ENCODE measurements around the gene CASK. TPM values are rescaled to one million over a fixed set of nuclear protein-coding genes. Genes with fewer than 3 reads are reported as not detected.

Gene CASK
- total RNA-seq, 2 donors from 2014 or later, result 44.3 to 46.1 TPM

DNA sequence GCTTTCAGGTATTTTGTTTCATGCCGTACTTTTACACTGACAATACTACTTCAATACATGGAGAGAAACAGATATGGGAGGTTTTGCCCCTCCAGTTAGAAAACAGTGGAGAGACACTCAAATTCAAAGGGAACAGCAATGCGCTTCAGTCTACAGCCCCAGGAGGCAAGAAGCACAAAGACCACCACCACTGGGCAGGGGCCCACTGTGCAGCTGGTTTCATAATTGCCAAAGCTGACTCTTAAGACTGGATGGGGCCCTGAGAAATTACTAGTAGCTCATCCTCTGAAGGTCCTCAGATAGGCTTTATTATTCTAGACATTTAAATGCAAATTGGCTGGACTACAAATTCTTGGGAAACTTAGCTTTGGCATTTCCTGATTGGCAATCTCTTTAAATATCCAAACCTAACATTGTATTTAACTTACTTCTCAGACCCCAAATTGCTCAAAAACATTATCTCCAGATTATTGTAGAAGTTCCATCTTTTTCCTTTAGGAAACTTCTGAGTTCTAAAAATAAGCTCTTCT, 320.5 kb downstream of the CASK start:
- DNase-seq (ENCODE audit: low spot score) (no peak), ATAC-seq (ENCODE audit: insufficient number of reproducible peaks, low FRiP score, low read depth) (no peak)
- no peak overlapping the region for H3K4me3 ChIP-seq
- H3K9me3 ChIP-seq, result no peaks in the 10 kb centered on the region
- TF ChIP-seq, protein P1, sequence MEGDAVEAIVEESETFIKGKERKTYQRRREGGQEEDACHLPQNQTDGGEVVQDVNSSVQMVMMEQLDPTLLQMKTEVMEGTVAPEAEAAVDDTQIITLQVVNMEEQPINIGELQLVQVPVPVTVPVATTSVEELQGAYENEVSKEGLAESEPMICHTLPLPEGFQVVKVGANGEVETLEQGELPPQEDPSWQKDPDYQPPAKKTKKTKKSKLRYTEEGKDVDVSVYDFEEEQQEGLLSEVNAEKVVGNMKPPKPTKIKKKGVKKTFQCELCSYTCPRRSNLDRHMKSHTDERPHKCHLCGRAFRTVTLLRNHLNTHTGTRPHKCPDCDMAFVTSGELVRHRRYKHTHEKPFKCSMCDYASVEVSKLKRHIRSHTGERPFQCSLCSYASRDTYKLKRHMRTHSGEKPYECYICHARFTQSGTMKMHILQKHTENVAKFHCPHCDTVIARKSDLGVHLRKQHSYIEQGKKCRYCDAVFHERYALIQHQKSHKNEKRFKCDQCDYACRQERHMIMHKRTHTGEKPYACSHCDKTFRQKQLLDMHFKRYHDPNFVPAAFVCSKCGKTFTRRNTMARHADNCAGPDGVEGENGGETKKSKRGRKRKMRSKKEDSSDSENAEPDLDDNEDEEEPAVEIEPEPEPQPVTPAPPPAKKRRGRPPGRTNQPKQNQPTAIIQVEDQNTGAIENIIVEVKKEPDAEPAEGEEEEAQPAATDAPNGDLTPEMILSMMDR (IDR thresholded peaks at IDR 0.05), result no peak
- H3K36me3 ChIP-seq, result no peaks in the 10 kb centered on the region
- H3K27ac ChIP-seq, result no peak overlapping the region
- peaks cover 8 to 20% of the 10 kb centered on the region in 2 donors for H3K4me1 ChIP-seq (ENCODE audit: control insufficient read depth in 1 of 2, low read depth in 2 of 2)
- H3K27me3 ChIP-seq (replicated peaks; ENCODE audit: insufficient read depth), result no peaks in the 10 kb centered on the region

DNA sequence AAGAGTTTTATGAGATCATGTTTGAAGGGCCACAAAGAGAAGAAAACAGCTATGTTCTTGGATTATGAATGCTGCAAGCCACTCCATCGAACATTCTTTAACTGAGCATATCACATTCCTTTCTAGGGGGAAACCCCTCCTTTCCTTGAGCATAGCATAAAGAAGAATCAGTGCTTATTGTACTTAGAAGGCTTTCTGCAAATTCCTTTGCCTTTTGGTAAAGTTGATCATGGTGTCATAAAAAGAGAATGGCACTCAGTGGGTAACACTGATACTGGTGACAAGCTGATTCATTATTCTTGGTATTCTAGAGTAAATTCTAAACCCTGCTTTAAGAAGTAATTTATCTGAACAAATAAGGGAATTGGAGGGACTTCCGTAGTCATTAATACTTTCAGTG, 323.1 kb downstream of the CASK start:
- peaks cover 10 to 30% of the 10 kb centered on the region in 2 donors for H3K4me1 ChIP-seq (ENCODE audit: control insufficient read depth in 1 of 2, low read depth in 2 of 2)
- DNase-seq (ENCODE audit: low spot score), result no peak
- H3K27ac ChIP-seq, result peak overlapping the region in 1 of 2 donors; percentile 26
- H3K36me3 ChIP-seq, result no peaks in the 10 kb centered on the region
- ATAC-seq (ENCODE audit: insufficient number of reproducible peaks, low FRiP score, low read depth), result no peak
- TF ChIP-seq, protein P1 (IDR thresholded peaks at IDR 0.05), result no peak
- H3K4me3 ChIP-seq, result no peak overlapping the region
- H3K9me3 ChIP-seq, result no peaks in the 10 kb centered on the region
- no peaks in the 10 kb centered on the region for H3K27me3 ChIP-seq (replicated peaks; ENCODE audit: insufficient read depth)

DNA sequence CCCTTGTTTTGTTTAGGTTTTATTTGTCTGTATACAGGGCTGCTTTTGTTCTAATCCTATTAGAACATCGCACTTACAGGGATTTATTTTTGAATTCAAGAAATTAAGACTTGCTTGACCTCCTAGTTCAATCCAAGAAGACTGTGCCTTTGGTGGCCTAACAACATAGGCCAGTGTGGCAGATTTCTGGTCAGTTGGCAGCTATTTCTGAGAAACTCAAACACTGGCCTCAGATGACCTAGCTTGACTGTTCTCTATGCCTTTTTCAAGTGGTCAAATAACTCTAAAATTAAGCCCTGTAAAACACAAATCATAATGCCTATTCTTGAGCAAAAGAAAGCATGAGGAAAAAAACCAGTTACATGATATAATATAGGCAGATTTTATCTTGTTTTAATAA, 323.8 kb downstream of the CASK start:
- Histone ChIP-seq H3K9me3 (no peaks in the 10 kb centered on the region), H3K36me3 (no peaks in the 10 kb centered on the region), H3K4me1 (ENCODE audit: control insufficient read depth in 1 of 2, low read depth in 2 of 2) (peaks cover 12 to 38% of the 10 kb centered on the region in 2 donors), H3K4me3 (no peak overlapping the region), H3K27ac (peak overlapping the region in 1 of 2 donors; percentile 44), H3K27me3 (replicated peaks; ENCODE audit: insufficient read depth) (no peaks in the 10 kb centered on the region)
- ATAC-seq (ENCODE audit: insufficient number of reproducible peaks, low FRiP score, low read depth) (no peak), DNase-seq (ENCODE audit: low spot score) (no peak)
- TF ChIP-seq, protein P1 (IDR thresholded peaks at IDR 0.05), result no peak

DNA sequence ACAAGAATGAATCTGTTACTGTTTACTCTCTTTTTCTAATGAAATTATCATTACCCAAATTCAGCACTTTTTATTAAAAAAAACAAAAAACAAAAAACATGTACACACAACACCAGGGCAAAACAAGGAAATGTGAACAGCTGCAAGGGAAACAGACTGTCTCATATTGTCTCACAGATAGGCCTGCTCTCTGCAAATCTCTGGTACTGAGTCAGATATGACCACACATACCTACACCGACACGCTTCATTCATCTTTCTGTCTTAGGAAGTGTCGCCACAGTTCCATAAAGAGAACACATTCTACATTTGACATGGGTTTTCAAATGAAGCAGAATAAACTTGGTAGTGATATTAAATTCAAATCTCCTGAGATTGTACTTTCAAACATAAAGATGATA, 326.8 kb downstream of the CASK start:
- Histone ChIP-seq H3K4me1 (ENCODE audit: control insufficient read depth in 1 of 2, low read depth in 2 of 2) (peaks cover 12 to 38% of the 10 kb centered on the region in 2 donors), H3K4me3 (no peak overlapping the region), H3K27me3 (replicated peaks; ENCODE audit: insufficient read depth) (no peaks in the 10 kb centered on the region), H3K27ac (no peak overlapping the region), H3K36me3 (no peaks in the 10 kb centered on the region), H3K9me3 (no peaks in the 10 kb centered on the region)
- ATAC-seq (ENCODE audit: insufficient number of reproducible peaks, low FRiP score, low read depth) (no peak), DNase-seq (ENCODE audit: low spot score) (no peak)
- TF ChIP-seq, protein P1 (IDR thresholded peaks at IDR 0.05), result no peak

DNA sequence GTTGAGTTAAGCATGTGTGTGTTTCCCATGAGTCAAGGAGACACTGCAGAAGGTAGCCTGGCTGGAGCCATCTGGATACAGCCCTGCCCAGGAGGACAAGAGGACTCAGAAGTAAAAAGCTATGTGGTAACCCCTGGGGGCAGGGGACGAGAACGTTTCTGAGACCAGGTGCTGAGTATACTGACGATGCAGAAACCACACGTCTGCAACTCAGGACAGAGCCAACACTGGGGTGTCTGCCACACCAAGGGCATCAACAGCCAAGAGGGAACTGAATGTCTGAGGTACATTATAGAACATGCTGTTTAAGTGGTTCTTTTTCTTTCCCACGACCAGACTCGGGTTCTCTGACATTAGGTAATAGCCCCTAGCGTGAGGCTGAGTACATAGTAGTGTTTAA, 328.7 kb downstream of the CASK start:
- Histone ChIP-seq H3K4me3 (no peak overlapping the region), H3K27me3 (replicated peaks; ENCODE audit: insufficient read depth) (no peaks in the 10 kb centered on the region), H3K27ac (peak overlapping the region; percentile 43 to 52), H3K4me1 (ENCODE audit: control insufficient read depth in 1 of 2, low read depth in 2 of 2) (peaks cover 6 to 33% of the 10 kb centered on the region in 2 donors), H3K36me3 (no peaks in the 10 kb centered on the region), H3K9me3 (no peaks in the 10 kb centered on the region)
- ATAC-seq (ENCODE audit: insufficient number of reproducible peaks, low FRiP score, low read depth) (no peak), DNase-seq (ENCODE audit: low spot score) (no peak)
- TF ChIP-seq, protein P1 (IDR thresholded peaks at IDR 0.05), result no peak

Data from thoracic aorta (tissue), 2 donors.